Activated CD4-positive, alpha-beta T cell treated with anti-CD3 and anti-CD28 coated beads, Interleukin-2, amount 50 U/mL, for 4 hours (primary cell): ENCODE results near the gene CEP131.

Source experiments
- DNase-seq, 2 experiments: peaks; one replicate each; pipeline ENCODE4 v3.0.0-alpha.2; 2020

Gene CEP131

DNA sequence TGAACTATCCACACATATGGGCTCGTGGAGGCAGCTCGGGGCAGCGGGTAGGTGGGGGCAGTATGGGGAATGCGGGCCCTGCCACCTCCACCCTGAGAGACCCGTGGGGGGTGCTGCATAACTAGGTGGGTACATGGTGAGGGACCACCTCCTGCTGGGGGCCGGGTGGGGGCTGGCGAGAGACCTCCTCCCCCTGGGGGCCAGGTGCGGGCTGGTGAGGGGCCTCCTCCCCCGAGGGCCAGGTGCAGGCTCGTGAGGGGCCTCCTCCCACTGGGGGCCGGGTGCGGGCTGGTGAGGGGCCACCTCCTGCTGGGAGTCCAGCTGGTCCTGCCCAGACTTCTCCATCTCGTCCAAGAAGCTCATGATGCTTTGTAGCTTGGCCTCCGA lies 25.4 kb downstream of the CEP131 start:
- DNase-seq, result no peak

DNA sequence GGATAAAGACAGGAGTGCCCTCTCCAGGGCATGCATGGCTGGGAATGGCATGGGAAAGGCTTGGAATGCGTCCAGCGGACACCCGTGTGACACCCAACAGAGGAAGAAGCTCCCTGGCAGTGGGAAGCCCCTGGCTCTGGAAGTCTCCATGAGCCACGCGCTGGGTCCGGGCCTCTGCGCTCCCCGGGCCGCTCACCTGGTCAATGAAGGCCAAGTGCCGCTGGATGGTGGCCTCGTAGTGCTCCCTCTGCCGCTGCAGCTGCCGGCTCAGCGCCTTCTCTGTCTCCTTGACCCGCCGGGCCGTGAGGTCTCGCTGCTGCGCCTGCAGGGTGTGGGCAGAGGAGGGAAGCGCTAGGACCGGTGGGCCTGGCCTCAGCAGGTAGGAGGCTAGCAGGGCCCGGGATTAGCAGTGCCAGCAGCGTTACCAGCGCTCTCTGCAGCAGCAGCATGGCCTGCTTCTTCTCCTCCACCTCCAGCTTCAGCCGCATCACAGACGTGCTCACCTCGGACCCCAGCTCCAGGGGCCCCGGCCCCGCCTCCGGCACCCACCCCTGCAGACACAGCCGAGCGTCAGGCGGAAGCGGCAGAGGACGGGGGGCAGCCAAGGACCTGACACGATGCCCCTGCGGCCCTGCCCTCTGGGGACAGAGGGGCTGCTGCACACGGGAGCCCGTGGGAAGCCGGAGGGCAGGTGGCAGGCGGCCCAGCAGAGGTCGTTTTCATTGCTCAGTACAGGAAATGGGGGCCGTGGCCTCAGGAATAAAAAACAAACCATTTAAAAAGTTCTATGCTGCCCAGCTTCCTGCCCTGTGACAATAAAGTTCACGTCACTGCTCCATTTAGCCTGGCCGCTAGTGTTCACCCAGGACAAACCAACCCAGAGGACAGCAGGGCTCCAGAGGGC lies 26.0 kb downstream of the CEP131 start:
- DNase-seq, result no peak

- no peak for DNase-seq
Observed at GRCh38 chr17:81195941-81196495, 26.7 kb downstream of the CEP131 start.

DNA sequence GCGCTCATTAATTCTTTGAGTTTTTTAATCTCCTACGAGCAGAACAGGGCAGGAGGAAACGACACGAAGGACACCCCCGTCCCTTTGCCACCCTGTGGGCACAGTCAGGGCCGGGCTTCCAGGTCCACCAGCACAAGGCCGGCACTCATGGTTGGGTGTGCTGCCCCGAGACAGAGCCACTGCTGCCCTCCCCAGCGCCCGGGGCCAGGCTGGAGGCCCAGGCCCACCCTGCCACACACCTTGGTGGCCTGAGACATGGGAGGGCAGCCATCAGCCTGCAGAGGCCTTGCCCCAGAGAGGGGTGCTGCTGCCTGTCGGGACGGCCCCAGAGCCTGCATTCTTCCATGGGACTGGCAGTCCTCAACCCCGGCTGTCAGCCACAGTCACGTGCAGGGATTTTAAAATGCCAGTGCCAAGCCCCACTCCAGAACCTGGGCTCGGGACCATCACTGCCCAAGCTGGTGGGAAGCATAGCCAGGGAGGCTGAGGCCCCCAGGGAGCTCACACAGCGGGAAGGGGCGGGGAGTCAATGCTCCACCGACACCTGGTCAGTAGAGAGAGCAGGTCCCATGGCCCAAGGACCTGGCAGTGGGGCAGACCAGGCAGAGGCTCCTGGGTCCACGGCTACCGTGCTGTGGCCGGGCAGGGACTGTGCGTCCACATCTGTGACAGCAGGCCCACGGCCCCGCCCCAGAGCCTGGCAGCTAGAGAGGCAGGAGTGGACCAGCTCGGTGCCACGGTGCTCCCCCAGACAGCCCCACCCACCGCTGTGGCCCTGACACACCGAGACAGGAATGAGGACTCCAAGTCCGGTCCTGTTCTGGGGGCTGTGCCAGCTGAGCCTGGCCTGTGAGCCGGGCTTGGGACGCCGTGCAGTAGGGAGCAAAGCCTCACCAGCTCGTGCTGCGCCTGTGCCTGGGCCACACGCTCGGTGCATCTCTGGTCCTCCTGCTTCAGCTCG lies 27.5 kb downstream of the CEP131 start:
- DNase-seq, result no peak

GRCh38 chr17:81194225-81194760 lies 28.5 kb downstream of the CEP131 start:
- DNase-seq, result no peak

DNA sequence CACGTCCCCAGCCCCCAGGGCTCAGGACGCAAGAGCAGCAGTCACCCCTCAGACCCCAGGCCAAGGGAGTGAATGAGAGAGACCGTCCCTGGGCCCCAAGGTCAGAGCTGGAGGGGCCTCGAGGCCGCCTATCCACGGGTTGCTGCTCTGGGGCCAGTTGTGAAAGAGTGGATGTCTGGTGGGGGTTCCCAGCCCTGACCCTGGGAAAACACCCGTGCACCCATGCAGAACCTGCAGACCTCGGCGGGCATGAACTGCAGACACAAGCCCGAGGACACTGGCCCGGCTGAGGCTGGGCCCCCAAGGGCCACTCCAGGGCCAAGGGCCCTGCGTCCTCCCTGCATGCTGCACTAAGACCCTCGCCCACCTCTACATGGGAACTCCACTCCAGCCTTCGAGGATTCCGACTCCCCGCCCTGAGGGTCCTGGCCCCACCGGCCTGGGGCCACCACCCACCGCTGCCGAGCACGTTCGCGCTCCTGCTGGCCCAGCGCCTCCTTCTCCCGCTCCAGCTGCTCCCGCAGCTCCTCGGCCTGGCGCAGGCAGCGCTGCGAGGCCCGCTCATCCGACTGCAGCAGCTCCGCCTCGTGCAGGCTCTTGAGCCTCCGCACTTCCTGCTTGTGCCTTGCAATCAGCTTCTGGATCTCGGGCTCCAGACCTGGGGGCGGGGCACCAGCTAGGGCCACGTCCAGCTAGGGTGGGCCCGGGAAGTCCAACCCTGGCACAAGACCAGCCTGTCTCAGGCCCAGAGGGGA lies 29.1 kb downstream of the CEP131 start:
- DNase-seq, result no peak

DNA sequence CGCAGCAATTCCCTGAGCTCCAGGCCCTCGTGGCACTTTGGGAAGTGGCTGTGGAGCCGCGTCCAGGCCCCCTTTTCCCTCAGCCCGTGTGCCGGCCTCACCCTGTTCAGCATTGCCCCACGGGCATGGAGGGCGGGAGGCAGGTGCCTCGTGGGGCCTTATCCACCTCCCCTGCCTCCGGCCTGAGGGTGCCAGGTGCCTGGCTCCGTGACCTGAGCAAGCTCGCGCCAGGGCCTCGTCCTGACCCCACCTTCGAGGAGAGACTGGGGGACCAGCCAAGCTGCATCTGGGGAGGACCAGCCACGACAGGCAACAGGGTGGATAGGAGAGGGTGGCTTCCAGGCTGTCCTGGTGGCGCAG lies 29.7 kb downstream of the CEP131 start:
- no peak for DNase-seq

DNA sequence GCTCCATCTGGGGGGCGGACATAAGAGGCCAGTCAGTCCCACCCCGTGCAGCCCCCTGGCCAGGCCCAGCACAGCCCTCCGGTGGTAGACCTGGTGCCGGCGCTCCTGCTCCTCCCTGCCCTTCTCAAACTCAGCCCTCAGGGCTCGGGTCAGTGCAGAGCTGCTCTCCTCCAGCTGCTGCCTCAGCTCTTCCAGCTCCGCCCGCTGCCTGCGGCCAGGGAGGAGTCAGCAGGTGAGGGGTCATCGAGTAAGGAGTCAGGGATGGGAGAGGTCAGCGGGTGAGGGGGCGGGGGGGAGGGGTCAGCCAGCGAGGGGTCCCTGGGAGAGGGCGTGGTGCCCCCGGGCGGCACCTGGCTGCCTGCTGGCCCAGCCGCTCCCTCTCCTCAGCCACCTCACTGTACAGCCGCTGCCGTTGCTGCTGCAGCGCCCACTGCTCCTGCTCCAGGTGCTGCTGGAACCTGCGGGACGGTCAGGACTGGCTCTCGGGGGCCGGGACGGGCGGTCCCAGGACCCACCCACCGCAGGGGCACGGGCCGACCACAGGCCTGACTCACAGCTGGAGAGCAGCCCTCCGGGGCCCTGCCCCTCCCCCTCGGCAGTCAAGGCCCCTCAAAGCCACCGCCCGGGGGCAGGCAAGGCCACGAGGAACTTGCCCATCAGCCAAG lies 30.2 kb downstream of the CEP131 start:
- DNase-seq, result no peak

DNA sequence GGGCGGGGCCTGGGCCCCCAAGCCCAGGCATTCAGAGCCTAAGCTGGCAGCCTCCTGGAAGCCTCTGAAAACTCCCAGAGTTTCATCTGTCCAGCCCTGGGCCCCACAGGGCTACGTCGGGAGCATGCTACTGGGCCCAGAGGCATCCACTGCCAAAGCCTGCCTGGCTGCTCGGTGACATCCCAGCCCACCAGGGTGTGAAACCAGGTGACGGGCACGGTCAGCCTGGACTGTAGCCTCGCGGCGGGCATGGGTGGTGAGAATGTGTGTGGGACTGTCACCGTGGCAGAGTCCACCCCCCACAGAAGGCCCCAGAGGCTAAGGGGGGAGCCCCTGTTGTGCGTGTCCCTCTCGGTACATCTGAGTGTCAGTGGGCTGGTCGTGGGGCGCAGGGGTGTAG lies 31.1 kb downstream of the CEP131 start:
- no peak for DNase-seq

DNA sequence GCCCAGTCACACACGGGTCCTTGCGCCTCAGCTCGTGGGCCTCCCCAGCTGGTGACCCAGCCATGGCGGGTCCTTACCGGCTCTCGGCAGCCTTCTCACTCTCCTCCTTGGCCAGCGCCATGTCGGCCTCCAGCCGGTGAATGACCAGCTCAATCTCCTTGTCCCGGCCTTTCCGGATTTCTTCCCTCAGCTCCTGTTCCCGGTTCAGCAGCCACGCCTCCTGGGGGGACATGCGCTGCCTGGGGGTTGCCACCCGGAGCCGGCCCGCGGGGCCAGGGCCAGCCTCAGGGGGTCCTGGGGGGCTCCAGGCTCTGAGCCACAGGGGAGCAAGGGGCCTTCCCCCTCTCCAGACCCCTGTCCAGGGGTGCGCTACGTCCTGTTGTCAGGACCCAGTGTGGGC lies 31.6 kb downstream of the CEP131 start:
- DNase-seq, result no peak

- no peak for DNase-seq
Observed at GRCh38 chr17:81190591-81190990, 32.2 kb downstream of the CEP131 start.

- DNase-seq, result no peak
Observed at GRCh38 chr17:81189670-81190530, 32.9 kb downstream of the CEP131 start.

GRCh38 chr17:81189016-81189415 lies 33.7 kb downstream of the CEP131 start:
- no peak for DNase-seq

DNA sequence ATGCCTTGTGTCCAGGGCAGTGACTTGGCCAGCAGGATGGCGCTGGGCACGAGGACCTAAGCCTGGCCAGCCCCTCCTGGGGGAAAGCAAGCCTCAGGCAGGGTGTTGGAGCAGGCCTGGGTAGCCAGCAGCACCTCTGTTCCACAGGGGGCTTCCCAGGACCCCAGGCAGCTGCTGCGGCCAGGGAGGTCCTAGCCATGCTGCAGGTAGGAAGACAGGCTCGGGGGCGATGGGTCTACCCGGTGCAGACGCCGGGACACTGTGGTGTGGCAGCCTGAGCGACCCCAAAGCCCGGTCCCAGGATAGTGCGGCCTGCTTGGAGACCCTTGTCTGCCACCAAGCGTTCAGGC lies 34.3 kb downstream of the CEP131 start:
- no peak for DNase-seq

DNA sequence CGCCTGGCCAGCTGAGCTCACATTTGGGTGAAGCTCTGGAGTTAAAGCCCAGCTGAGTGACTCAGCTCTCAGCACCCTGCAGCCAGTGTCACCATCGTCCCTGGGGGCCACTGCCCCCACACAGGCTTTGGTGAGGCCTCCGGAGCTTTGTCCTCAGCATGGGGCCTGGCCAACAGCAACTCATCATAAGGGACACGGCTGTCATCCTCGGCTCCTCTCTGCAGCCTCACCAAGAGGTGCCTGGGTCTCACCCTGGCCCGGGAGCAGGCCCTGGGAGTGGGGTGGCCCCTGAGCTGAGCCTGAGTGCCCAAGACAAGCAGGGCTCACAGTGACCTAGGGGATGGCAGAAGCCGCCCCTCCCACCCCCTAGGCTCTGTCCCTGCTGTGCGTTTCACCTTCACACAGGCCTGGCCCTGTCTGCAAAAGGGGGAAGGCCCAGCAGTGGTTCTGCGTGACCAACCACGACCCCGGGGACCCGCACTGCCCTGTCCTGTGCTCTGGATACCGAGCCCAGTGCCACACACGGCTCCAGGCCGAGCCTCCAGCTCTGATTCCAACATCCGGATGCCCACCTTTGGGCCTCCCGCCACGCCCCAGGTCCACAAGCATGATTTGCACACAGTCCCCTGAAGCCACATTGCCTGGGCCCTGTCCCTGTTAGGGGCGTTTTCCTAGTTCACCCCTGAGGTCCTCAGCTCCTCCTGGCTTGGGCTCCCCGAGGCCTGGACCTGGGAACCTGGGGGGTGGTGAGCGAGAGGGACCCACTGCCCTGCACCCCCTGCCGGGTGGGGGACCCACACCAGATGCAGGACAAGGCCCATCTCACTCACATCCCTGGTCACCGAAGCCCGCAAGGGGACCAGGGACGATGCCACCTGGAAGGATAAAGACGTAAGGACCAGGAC lies 34.9 kb downstream of the CEP131 start:
- DNase-seq, result no peak

- DNase-seq, result no peak
Observed at GRCh38 chr17:81187120-81187519, 35.6 kb downstream of the CEP131 start.

- no peak for DNase-seq
Observed at GRCh38 chr17:81186203-81186602, 36.6 kb downstream of the CEP131 start.

DNA sequence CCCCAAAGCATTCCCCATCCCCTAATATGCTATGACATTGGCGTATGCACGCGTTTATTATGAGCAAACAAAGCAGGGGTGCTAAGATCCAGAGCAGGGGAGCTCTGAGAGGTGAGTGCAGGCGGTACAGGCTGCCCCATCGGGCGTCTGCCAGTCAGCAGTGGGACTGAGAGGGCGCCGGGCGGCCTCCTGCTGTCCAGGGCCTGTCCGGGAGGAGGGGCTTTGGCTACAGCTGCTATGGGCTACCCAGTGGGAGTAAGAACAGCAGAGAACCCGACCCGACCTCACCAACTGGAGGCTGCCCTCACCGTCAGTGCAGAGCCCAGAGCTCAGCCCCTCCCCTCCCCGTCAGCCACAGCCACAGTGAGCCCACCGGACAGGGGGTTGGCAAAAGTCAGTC lies 38.2 kb downstream of the CEP131 start:
- no peak for DNase-seq

DNA sequence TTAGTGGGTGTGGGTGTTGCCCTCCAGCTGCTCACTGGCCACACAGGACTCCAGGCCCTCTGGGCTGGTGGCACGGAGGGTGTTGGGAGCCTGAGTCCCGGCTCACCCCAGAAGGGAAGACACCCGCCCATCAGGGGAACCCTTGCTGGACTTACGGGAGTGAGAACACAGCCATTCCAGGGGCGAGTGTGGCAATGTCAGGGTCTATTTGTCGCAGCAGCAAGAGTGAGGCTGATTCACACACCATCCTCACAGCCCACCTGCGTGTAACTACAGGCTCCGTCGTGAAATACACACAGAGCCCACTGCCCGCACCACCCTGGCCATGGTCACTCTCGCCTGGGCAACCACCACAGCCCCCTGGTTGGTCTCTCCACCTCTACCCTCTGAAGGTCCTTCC lies 39.0 kb downstream of the CEP131 start:
- DNase-seq, result no peak

DNA sequence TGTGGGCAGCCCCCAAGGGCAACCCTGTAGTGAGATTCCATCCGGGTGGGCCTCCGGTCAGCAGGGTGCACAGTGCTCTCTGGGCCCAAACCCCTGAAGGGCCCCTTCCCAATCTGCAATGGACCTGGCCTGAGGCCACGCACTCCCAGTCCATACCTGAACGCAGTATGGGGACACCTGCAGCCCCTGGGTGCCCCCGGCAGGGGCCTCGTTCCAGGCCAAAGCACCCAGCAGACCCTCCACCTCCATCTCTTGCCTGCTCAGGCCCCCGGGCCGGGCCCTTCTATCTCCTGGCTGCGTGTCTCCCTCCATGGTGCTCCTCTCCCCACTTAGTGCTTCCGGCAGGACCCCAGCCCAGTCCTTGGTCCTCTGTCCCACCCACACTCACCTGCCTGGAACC lies 39.4 kb downstream of the CEP131 start:
- no peak for DNase-seq
